ENCODE results near the gene SH2D3A. TPM values are rescaled to one million over a fixed set of nuclear protein-coding genes. Genes with fewer than 3 reads are reported as not detected.

Gene SH2D3A
- total and polyA plus RNA-seq, 2 donors (not counting 3 experiments of a cell fraction or from before 2014, with no cell fraction given), result 0.04 to 0.53 TPM

- peaks cover 2 to 5% of the 10 kb centered on the region in 2 experiments for H3K27me3 ChIP-seq (ENCODE audit: control insufficient read depth in 2 of 2, insufficient read depth in 2 of 2, low read length in 2 of 2)
- no peak overlapping the region for H3K27ac ChIP-seq (ENCODE audit: insufficient read depth, low read depth, low read length)
- H3K79me2 ChIP-seq (ENCODE audit: control insufficient read depth, insufficient read depth, low read length), result no peaks in the 10 kb centered on the region
- no peaks in the 10 kb centered on the region for H3K36me3 ChIP-seq (ENCODE audit: control insufficient read depth in 2 of 2, extremely low read depth in 1 of 2, insufficient read depth in 2 of 2, low read length in 2 of 2)
- ChIA-PET CTCF (no interaction called here), POLR2A (no interaction called here)
- H3K9ac ChIP-seq (replicated peaks; ENCODE audit: extremely low read depth, insufficient read depth, low read length), result no peak overlapping the region
- DNase-seq (ENCODE audit: low read depth, low spot score) (no peak), FAIRE-seq (no peak)
- H4K20me1 ChIP-seq (replicated peaks; ENCODE audit: control insufficient read depth, extremely low read depth, insufficient read depth, low read length), result no peaks in the 10 kb centered on the region
- dilution Hi-C loops (cut with MboI; ENCODE audit: extremely low pct_ligation_motif_present, low sequenced_read_pairs), result no loop called here
- no peak overlapping the region for H3K4me2 ChIP-seq (ENCODE audit: insufficient read depth, low read length)
- H3K9me3 ChIP-seq (replicated peaks; ENCODE audit: control insufficient read depth, insufficient read depth, low read length), result no peaks in the 10 kb centered on the region
- BruUV-seq (replicated peaks), result no TSS peak
- no peaks in the 10 kb centered on the region for H3K9me1 ChIP-seq (replicated peaks; ENCODE audit: control insufficient read depth, extremely low read depth, insufficient read depth, low read length)
- H3K4me3 ChIP-seq (replicated peaks in 1 of 3; ENCODE audit: insufficient read depth in 1 of 3, low read depth in 1 of 3, low read length in 3 of 3), result no peak overlapping the region
- intact Hi-C loops (cut with micrococcal nuclease), result no loop called here
- H2AFZ ChIP-seq (ENCODE audit: low read depth, low read length), result no peak overlapping the region
- TF ChIP-seq MAX (IDR thresholded peaks at IDR 0.05; ENCODE audit: insufficient read depth, insufficient read length) (no peak), MYC (IDR thresholded peaks at IDR 0.05; ENCODE audit: low read depth, low read length) (no peak), GATA2 (IDR thresholded peaks at IDR 0.05; ENCODE audit: insufficient read depth, insufficient read length, low read depth, low read length) (no peak)
- no peaks in the 10 kb centered on the region for H3K4me1 ChIP-seq (ENCODE audit: control insufficient read depth, extremely low read depth, insufficient read depth, low read length)
Observed at GRCh38 chr19:6711605-6712004, 55.6 kb downstream of the SH2D3A start.

- no peak overlapping the region for H2AFZ ChIP-seq (ENCODE audit: low read depth, low read length)
Observed at GRCh38 chr19:6711078-6711361, 56.2 kb downstream of the SH2D3A start.

More at GRCh38 chr19:6711078-6711361, 56.2 kb downstream of the SH2D3A start:
- dilution Hi-C loops (cut with MboI; ENCODE audit: extremely low pct_ligation_motif_present, low sequenced_read_pairs), result no loop called here
- BruUV-seq (replicated peaks), result no TSS peak
- Histone ChIP-seq H3K9ac (replicated peaks; ENCODE audit: extremely low read depth, insufficient read depth, low read length) (no peak overlapping the region), H3K9me1 (replicated peaks; ENCODE audit: control insufficient read depth, extremely low read depth, insufficient read depth, low read length) (no peaks in the 10 kb centered on the region), H4K20me1 (replicated peaks; ENCODE audit: control insufficient read depth, extremely low read depth, insufficient read depth, low read length) (no peaks in the 10 kb centered on the region), H3K4me2 (ENCODE audit: insufficient read depth, low read length) (no peak overlapping the region), H3K79me2 (ENCODE audit: control insufficient read depth, insufficient read depth, low read length) (no peaks in the 10 kb centered on the region), H3K4me1 (ENCODE audit: control insufficient read depth, extremely low read depth, insufficient read depth, low read length) (no peaks in the 10 kb centered on the region), H3K4me3 (replicated peaks in 1 of 3; ENCODE audit: insufficient read depth in 1 of 3, low read depth in 1 of 3, low read length in 3 of 3) (no peak overlapping the region), H3K27ac (ENCODE audit: insufficient read depth, low read depth, low read length) (no peak overlapping the region), H3K27me3 (ENCODE audit: control insufficient read depth in 2 of 2, insufficient read depth in 2 of 2, low read length in 2 of 2) (peaks cover 2 to 5% of the 10 kb centered on the region in 2 experiments), H3K9me3 (replicated peaks; ENCODE audit: control insufficient read depth, insufficient read depth, low read length) (no peaks in the 10 kb centered on the region), H3K36me3 (ENCODE audit: control insufficient read depth in 2 of 2, extremely low read depth in 1 of 2, insufficient read depth in 2 of 2, low read length in 2 of 2) (no peaks in the 10 kb centered on the region)
- POLR2A ChIA-PET, result no interaction called here
- CTCF ChIA-PET, result no interaction called here
- DNase-seq (ENCODE audit: low read depth, low spot score), result no peak
- FAIRE-seq, result no peak
- intact Hi-C loops (cut with micrococcal nuclease), result no loop called here
- TF ChIP-seq EZH2 (IDR thresholded peaks at IDR 0.05; ENCODE audit: borderline replicate concordance, low read depth, low read length, severe bottlenecking) (no peak), JUN (IDR thresholded peaks at IDR 0.05; ENCODE audit: borderline replicate concordance, insufficient read depth, insufficient read length, low read depth) (no peak), CTCF (IDR thresholded peaks at IDR 0.05; ENCODE audit: extremely low read depth in 1 of 2, insufficient read depth in 1 of 2, low read depth in 1 of 2, low read length in 2 of 2) (no peak), MAX (IDR thresholded peaks at IDR 0.05; ENCODE audit: insufficient read depth, insufficient read length) (no peak), POLR2AphosphoS5 (IDR thresholded peaks at IDR 0.05; ENCODE audit: insufficient read depth, low read depth, low read length) (no peak), MYC (IDR thresholded peaks at IDR 0.05; ENCODE audit: low read depth, low read length) (no peak)
